Amygdala (tissue), 56 donors: Measurements from ENCODE around the gene SH2D7.
"Not testable (repeated sequence)": the region's sequence is repeated elsewhere in the genome, so short reads cannot be mapped to it uniquely, and the experiment has no call there.

Experiments used
- DNase-seq, 56 donors: peaks; one replicate each; lab custom pipeline; 2025; lab: John Stamatoyannopoulos, UW

Gene SH2D7

DNA sequence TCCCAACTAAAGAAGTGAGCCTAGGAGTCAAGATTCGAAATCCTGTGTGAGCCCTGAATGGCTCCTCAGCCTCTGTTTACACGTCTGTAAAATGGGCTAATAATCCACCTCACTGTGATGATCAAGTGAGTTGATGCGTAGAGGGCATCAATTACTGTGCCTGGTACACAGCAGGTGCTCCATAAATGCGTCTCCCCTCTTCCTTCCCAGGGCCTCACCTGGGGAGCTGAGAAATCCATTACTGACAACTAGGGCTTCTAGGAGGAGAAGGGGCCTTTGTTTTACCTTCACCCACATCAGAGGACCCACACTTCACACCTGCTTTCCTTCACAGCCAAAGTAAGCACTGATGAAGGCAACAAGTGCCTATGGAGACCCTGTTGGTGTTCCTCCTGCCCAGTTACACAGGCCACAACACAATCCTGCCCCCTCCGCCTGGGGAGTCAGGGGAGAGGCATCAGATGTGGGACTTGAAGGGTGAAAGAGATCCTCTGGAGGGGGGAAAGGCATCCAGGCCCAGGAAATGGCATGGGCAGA is 37.5 kb downstream of the SH2D7 start:
- DNase-seq: no peak

DNA sequence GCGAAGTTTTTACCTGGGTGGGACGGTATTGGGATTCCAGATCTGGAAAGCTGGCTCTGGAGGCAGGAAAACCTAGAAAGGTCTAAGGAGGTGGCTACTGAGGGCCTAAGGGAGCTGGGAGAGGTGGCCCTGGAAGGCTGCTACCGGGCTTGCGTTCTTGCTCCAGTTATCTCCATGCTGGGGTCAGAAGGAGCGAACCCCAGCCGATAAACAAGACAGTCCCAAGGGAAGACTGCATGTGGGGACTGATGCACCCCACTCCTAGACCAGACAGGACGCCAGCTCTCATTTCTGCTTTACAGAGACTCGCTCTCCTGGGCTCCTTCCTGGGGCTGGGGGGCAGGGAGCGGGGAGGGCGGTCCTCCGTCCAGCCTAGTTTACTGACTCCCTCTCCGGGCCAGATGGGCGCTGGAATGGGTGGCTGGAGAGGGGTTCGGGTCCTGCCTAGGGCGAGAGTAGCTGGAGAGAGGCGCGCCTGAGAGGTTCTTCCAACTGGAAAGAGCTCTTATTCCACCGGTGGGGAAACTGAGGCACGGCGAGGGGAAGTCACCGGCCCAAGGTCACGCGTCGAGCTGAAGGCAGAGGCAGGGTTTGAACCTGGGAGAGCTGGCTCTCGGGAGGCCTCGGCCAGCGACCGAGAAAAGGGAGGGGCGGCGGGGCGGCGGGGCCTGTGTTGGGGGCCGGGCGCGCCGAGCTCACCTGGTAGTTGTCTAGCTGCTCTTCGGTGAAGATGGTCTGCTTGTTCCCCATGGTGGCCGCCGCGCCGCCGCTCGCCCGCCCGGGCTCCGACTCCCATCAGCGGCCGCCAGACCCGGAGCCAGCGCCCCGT is 38.3 kb downstream of the SH2D7 start:
- peak in 3 of 56 donors; percentile 30 to 73 (median 50) for DNase-seq

DNA sequence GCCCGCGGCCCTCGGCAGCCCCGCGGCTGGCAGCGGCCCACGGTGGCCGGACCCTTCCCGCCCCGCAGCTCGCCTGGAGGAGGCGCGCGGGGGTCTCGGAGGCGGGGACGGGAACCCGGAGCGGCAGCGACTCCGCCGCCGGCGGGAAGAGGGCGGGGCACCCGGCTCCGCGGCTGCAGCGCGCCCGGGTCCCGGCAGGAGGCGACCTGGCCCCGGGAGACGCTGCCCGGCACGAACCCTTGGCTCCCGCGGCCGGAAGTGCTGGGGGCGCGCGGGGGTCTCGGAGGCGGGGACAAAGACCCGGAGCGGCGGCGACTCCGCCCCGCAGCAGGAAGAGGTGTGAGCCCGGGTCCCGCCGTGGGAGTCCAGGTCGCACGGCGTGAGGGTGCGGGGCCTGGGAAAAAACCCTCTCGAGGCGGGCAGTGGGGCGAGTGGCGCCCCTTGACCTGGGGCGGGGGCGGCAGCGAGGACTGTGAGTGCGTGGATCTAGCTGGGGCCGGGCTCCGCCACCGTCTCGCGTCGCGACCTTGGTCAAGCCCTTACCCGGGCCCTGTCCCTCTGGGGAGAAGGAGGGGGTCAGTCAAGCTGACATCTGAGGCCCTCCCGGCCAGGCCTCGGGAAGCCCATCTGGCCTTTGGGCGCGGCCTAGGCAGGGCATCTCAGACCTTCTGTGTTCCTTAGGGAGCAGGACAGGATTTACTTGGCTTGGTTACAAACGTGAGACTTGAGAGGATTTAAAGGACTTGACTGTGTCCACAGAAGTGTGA is 39.1 kb downstream of the SH2D7 start, which contains the start of gene CIB2:
TSS of gene CIB2 (minus strand) at position 151 of the 767 bp plus-strand sequence. CDS start 230 bp downstream, outside the sequence.
- peak in 37 of 56 donors; percentile 11 to 77 (median 36) for DNase-seq

DNA sequence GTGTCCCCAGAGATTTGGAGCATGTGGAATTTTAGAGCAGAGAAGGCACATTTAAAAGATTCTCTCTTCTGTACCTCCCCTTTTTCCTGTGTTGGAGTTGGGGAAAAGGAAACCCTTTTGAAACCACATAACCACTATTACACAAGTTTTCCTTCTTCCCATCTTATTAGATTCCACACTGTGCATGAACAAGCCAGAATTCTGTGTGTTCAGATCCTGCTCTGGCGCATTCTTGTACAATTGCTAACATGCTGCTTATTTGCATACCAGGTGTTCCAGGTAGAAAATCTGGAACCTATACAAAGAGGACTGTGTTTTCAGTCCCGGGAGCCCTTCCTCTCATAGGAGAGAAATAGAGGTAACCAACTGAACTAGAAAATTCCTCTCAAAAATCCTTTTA is 41.4 kb downstream of the SH2D7 start:
- no peak for DNase-seq

DNA sequence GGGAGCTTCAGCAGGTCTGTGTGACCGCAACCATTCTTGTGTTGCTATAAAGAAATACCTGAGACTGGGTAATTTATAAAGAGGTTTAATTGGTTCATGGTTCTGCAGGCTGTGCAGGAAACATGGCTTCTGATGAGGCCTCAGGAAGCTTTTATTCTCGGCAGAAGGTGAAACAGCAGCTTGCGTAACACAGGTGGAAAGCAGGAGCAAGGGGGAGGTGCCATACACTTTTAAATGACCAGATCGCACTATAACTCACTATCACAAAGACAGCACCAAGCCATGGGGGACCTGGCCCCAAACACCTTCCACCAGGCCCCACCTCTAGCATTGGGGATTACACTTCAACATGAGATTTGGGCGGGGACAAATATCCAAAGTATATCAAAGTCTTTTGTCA is 47.2 kb downstream of the SH2D7 start:
- DNase-seq: no peak

DNA sequence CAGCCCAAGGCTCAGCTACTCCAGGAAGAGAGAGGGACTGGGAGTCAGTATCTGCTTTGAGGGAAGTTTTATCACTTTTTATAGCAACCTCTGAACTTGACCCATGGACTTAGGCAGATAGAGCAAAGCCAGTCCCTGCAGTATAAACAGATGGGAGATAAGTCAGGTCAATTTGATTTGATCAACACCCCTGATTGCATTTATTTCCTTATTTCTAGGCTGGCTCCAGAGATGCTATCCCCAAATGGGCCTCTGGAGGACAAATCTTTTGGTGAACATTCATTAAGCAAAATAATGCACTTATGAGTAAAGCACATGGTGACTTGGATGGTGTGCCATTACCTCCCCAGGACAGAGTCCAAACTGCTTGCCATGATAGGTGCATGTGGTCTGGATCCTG is 47.9 kb downstream of the SH2D7 start:
- DNase-seq: no peak

DNA sequence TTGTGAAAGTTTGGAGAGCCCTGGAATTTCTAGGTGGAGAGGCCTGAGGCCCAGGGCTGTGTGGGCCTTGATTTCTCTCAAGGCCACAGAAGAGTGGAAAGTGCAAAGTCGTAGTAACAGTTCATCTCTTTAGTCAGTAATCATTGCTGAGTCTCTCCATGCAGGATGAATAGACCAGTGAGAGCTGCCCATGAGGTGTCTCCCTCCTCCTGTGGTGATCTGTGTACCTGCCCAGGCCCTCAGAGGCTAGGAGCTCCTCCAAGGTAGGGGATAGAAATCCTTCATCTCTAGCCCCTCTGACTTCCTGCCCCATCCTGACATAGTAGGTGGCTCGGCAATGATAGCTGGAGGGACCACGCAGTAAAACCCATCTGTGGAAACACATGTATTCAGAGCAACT is 50.0 kb downstream of the SH2D7 start:
- no peak for DNase-seq

DNA sequence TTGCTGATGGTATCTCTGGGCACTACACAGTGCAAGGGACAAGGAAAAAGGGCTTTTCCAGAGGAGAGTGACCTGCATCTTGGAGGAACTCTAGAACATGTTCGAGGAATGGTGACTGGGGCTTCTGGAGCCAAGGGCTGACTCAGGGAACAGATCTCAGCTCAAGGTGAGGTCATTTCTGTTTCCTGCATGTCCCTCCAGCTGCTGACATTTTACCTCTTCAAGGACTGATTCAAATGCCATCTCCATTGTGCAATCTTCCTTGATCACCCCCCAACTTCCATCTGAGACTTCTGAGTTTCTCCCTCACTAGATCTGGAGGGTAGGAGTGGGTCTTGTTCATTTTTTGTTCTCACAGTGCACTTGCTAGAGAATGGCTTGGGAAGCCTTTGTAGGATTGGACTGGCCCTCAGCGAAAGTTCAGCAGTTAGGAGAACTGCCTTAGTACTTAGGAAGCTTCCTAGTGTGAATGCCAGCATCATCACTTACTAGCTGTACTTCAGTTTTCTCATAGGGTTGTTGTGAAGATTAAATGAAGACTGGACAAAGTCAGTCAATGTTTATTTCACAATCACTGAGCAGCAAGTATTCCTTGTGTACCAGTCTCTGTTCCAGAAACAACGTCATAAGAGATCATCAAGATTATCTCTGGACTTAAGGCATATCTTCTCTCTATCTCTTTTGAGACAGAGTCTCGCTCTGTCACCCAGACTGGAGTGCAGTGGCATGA is 54.2 kb downstream of the SH2D7 start:
- no peak for DNase-seq

DNA sequence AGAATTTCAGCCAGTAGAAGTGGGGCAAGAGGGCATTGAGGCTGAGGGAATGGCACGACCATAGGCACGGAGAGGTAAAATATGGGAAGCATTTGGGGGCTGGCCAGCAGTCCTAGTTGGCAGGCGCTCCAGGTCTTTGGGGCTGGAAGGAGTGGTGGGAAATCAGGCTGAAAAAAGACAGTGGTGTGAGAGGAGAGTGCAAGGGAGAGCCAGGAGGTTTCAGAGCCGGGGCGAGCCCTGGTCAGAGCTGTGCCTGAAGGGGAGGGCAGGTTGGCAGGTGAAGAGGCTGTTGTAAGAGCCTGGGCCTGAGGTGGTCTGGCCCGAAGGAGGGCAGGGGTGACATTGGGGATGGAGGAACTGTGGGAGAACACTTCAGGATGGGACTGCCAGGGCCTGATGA is 55.2 kb downstream of the SH2D7 start:
- DNase-seq: no peak

DNA sequence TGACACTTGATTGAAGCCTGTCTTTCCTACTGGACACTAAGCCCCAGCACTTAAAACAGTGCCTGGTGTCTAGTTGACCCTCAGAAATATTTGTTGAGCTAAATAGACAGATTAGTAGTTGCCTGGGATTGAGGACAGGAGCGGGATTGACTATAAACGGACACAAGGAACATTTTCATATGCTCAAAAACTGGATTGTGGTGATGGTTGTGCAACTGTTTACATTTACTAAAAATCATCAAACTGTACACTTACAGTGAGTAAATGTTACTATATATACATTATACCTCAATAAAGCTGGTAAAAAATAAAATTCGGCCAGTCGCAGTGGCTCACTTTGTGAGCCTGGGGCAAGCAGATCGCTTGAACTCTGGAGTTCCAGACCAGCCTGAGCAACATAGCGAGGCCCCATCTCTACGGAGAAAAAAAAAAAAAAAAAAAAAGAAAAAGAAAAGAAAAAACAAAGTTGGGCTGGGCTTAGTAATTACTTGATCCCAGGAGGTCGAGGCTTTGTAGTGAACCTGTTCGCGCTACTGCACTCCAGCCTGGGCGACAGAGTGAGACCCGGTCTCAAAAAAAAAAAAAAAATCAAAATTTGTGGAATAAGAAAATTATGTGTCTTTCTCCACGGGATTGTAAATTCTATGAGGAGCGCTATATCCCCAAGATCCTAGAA is 56.2 kb downstream of the SH2D7 start:
- no peak for DNase-seq

DNA sequence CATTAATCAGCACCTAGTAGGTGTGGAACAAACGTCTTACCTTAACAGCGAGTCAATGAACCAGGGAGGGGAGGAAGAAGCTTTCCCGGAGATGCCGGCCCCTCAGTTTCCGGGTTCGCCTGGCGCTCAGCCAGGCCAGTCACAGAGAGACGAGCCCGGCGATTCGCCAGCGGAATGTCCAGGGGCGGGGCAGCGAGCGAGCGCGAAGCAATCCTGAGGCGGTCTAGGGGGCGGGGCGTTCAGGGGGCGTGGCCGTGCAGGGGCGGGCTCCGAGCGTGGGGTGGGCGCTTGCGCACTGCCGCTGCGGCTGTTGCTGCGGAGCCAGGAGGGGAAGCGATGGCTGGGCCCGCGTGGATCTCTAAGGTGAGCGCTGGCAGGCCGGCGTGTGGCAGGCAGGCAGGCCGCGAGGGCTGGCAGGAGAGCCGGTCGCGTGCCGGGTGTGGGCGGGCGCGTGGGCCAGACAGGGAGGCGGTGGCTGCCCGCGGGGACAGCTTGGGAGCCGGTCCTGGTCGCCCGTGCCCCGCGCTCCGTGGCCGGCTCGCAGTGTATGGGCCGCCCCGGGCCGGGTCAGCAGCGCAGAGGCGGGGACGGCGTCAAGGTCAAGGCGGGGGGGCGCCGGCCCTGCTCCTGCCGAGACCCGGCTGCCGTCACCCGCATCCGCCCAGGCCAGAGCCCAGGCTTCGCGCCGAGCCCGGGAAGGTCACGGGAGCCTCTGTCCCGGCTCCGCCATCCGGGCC is 56.9 kb downstream of the SH2D7 start, which contains the start of gene IDH3A:
TSS of gene IDH3A (plus strand) at position 295 of the 737 bp plus-strand sequence. CDS start at position 337, 42 bp downstream.
- peak; percentile 79 to 100 (median 97) for DNase-seq

DNA sequence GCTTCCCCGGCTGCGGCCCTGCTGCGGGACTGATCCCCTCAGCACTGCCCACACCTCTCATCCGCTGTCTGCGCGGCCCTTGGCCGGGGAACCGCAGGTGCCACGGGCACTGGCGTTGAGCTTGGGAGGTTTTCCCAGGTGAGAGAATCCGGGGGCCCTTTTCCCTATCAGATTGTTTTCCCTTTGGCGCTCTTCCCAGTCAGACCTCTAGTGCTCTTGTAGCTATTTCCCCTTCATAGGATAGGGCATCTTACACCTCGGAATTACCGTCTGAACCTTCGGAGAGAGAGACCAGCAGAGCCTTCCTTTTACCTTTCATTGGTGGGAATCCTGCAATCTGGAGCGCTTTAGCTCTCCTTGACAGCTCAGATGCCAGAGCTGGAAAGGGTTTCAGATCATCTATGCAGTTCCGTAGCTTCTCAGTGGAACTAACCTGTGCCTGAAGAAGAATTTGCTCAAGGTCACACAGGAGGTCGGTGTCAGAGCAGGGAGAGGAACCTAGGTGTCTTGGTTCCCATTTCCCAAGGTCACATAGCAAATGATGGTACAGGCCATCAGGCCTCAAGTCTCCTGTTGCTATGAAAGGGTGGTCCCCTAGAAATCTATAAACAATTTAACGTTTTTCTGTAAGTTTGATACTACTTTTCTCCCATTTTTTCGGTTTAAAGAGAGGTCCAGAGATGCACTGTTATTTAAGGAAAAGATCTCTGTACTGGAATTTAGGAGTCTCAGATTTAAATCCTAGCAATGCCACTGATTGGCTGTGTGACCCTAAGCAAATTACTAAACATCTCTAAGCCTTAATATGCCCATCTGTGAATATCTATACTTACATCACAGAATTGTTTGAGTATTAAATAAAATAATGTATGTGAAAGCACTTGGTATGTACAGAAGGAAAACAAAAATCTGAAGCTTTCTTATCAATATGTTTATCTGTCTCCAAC is 57.7 kb downstream of the SH2D7 start:
- peak in 1 of 56 donors; percentile 41 for DNase-seq

DNA sequence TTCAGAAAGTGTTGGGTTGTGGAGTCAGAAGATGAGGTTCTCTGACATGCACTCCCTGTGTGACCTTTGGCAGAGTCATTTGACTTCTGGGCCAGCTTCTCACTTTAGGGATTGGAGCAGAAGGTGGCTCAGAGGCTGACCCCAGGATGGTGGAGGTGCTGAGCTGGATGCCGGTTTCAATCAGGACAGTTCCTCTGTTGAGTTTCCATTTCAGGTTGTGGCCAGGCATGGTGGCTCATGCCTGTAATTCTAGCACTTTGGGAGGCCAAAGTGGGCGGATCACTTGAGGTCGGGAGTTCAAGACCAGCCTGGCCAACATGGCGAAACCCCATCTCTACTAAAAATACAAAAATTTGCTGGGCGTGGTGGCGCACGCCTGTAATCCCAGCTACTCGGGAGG is 58.7 kb downstream of the SH2D7 start:
- DNase-seq: not testable (repeated sequence)
